HCT116 (cell line): ENCODE data around the gene IGFBP7. TPM values are rescaled to one million over a fixed set of nuclear protein-coding genes. Genes with fewer than 3 reads are reported as not detected.
A peak's percentile ranks its signal among the peaks of the same experiment; 100 is the strongest.

ENCODE experiments used
- ATAC-seq: fragments of 200-7000 bp; cut with Tn5 transposase; 2 replicates; pipeline ENCODE4 v1.9.1; 2020; ENCODE audit warnings: mild to moderate bottlenecking, moderate library complexity
- BruUV-seq: library from RNA; stranded (reverse); fragments of 400-500 nt; replicated peaks from 2 replicates; lab custom pipeline; 2021; lab: Mats Ljungman, UMichigan
- CTCF ChIA-PET: fragments of 300-600 bp; sonication (Branson Sonifier 250); formaldehyde crosslinking; loops from one replicate; lab custom pipeline; 2021; ENCODE audit warnings: antibody characterized with exemption; lab: Charles Lee
- POLR2A ChIA-PET: fragments of 300-600, 350-600 bp; sonication (Branson Sonifier 250); formaldehyde crosslinking; loops from one replicate; lab custom pipeline; 2021; ENCODE audit warnings: antibody characterized with exemption; lab: Charles Lee
- RAD21 ChIA-PET, 2 experiments: fragments of 300-600 bp; sonication (Branson Sonifier 250); formaldehyde crosslinking; loops; one replicate each; lab custom pipeline; 2023; ENCODE audit warnings: low total read pairs in 2 of 2; ENCODE audit not compliant: uncharacterized antibody in 2 of 2, unreplicated experiment in 2 of 2, low non-redundant PET in 1 of 2; lab: Charles Lee
- DNase-seq: peaks from one replicate; pipeline ENCODE4 v3.0.0-alpha.2; 2010; ENCODE audit warnings: low read depth, low spot score
- H2AFZ ChIP-seq: fragments of 200-600 bp; shearing (Covaris generic), sonication (generic); 2 replicates; pipeline ENCODE4 v1.6.1; 2017; ENCODE audit warnings: low read depth, mixed run types, mixed read lengths, antibody characterized with exemption, low read length; ENCODE audit not compliant: poor library complexity, severe bottlenecking
- H3K27ac ChIP-seq: 2 replicates; pipeline ENCODE4 v1.5.1; 2012; ENCODE audit warnings: low read depth, low read length
- H3K27me3 ChIP-seq: fragments of 200-600 bp; sonication (generic); 2 replicates; pipeline ENCODE4 v1.6.1; 2016; ENCODE audit warnings: mixed run types, low read length, mixed read lengths; ENCODE audit not compliant: insufficient read depth
- H3K36me3 ChIP-seq, 2 experiments: fragments of 200-500 bp in 1 of 2; fragments of 200-600 bp in 1 of 2; sonication (Bioruptor generic) in 1 of 2; sonication (generic) in 1 of 2; 2 replicates each; pipeline versions ENCODE4 v1.5.1 to v1.6.1; 2014 to 2016; ENCODE audit warnings: low read length in 2 of 2, inconsistent platforms in 1 of 2, mixed read lengths in 1 of 2, mixed run types in 1 of 2; ENCODE audit not compliant: insufficient read depth in 2 of 2, control insufficient read depth in 1 of 2
- H3K4me1 ChIP-seq, 2 experiments: fragments of 200-600 bp in 1 of 2; sonication (generic) in 1 of 2; 2 replicates each; pipeline versions ENCODE4 v1.5.1 to v1.6.1; 2012 to 2017; ENCODE audit warnings: low read length in 2 of 2, inconsistent platforms in 1 of 2, mild to moderate bottlenecking in 1 of 2, mixed read lengths in 1 of 2, mixed run types in 1 of 2, moderate library complexity in 1 of 2; ENCODE audit not compliant: insufficient read depth in 2 of 2, control insufficient read depth in 1 of 2
- H3K4me2 ChIP-seq: fragments of 200-600 bp; sonication (generic); 2 replicates; pipeline ENCODE4 v1.6.1; 2017; ENCODE audit warnings: mixed run types, low read length, mixed read lengths
- H3K4me3 ChIP-seq, 2 experiments: fragments of 200-600 bp in 1 of 2; sonication (generic) in 1 of 2; replicated peaks in 1 of 2; 2 replicates each; pipeline ENCODE4 v1.5.1; 2011 to 2016; ENCODE audit warnings: low read length in 2 of 2, control low read depth in 1 of 2, low read depth in 1 of 2, mild to moderate bottlenecking in 1 of 2, mixed read lengths in 1 of 2, mixed run types in 1 of 2
- H3K79me2 ChIP-seq: fragments of 200-600 bp; sonication (generic); 2 replicates; pipeline ENCODE4 v1.6.1; 2017; ENCODE audit warnings: mild to moderate bottlenecking, mixed run types, low read length, moderate library complexity, mixed read lengths; ENCODE audit not compliant: insufficient read depth
- H3K9ac ChIP-seq: fragments of 200-600 bp; sonication (generic); 2 replicates; pipeline ENCODE4 v1.6.1; 2016; ENCODE audit warnings: low read length, mixed read lengths
- H3K9me2 ChIP-seq: fragments of 200-600 bp; sonication (generic), shearing (Covaris generic); 2 replicates; pipeline ENCODE4 v1.6.1; 2017; ENCODE audit warnings: mixed run types, mild to moderate bottlenecking, moderate library complexity; ENCODE audit not compliant: insufficient read depth
- H3K9me3 ChIP-seq, 2 experiments: fragments of 200-500 bp in 1 of 2; fragments of 200-600 bp in 1 of 2; sonication (Bioruptor generic) in 1 of 2; sonication (generic) in 1 of 2; 2 replicates each; pipeline ENCODE4 v1.6.1; 2014 to 2017; ENCODE audit warnings: low read length in 2 of 2, mixed read lengths in 2 of 2, inconsistent platforms in 1 of 2, low read depth in 1 of 2, mild to moderate bottlenecking in 1 of 2, mixed run types in 1 of 2, moderate library complexity in 1 of 2; ENCODE audit not compliant: control insufficient read depth in 1 of 2, insufficient read depth in 1 of 2
- H4K20me1 ChIP-seq: fragments of 200-600 bp; sonication (generic), shearing (Covaris generic); 2 replicates; pipeline ENCODE4 v1.6.1; 2017; ENCODE audit warnings: mixed run types, mild to moderate bottlenecking, moderate library complexity; ENCODE audit not compliant: insufficient read depth
- ELF1 ChIP-seq: IDR thresholded peaks from 2 replicates; pipeline ENCODE4 v1.6.1; 2012; ENCODE audit warnings: low read depth, borderline replicate concordance
- EZH2 ChIP-seq: fragments of 200-600 bp; sonication (generic); IDR thresholded peaks from 2 replicates; pipeline ENCODE4 v1.6.1; 2017; ENCODE audit warnings: antibody characterized with exemption, mixed run types
- FOSL1 ChIP-seq: IDR thresholded peaks from 2 replicates; pipeline ENCODE4 v1.6.1; 2012; ENCODE audit warnings: low read depth
- JUND ChIP-seq: IDR thresholded peaks from 2 replicates; pipeline ENCODE4 v1.6.1; 2012
- RAD21 ChIP-seq: IDR thresholded peaks from 2 replicates; pipeline ENCODE4 v1.6.1; 2012; ENCODE audit warnings: low read depth, mild to moderate bottlenecking
- SP1 ChIP-seq: IDR thresholded peaks from 2 replicates; pipeline ENCODE4 v1.6.1; 2012; ENCODE audit warnings: low read depth
- TCF7L2 ChIP-seq: IDR thresholded peaks from 2 replicates; pipeline ENCODE4 v1.7.0; 2011; ENCODE audit warnings: borderline replicate concordance, inconsistent platforms; ENCODE audit not compliant: insufficient read depth, insufficient read length; ENCODE audit errors: extremely low read depth
- YY1 ChIP-seq: IDR thresholded peaks from 2 replicates; pipeline ENCODE4 v1.6.1; 2011; ENCODE audit warnings: low read length, low read depth, moderate library complexity, mild to moderate bottlenecking; ENCODE audit not compliant: insufficient replicate concordance; ENCODE audit errors: extremely low read depth
- ZFX ChIP-seq: fragments of 450-650 bp; IDR thresholded peaks from 2 replicates; pipeline ENCODE4 v1.6.1; 2017
- ZNF274 ChIP-seq: fragments of 200-500 bp; sonication (Bioruptor generic); IDR thresholded peaks from 2 replicates; pipeline ENCODE4 v1.6.1; 2014; ENCODE audit warnings: mild to moderate bottlenecking, low read depth, low read length, inconsistent platforms
- intact Hi-C: fragments of 100-400 bp; cut with micrococcal nuclease; formaldehyde crosslinking; loops from 2 replicates; pipeline ENCODE4 v1.10.0; 2022
- total RNA-seq: library from RNA; stranded (reverse); gene quantifications from one replicate; pipeline ENCODE4 v1.2.1, GENCODE V29; 2021; ENCODE audit not compliant: unreplicated experiment
- TF ChIP-seq, protein P1 (sequence below), 3 experiments: fragments of 200-600 bp in 1 of 3; sonication (generic) in 1 of 3; IDR thresholded peaks in 2 of 3; conservative IDR thresholded peaks in 1 of 3; 2 replicates each; pipeline ENCODE4 v1.5.1; 2012 to 2017; ENCODE audit warnings: low read depth in 2 of 3, low read length in 2 of 3, antibody characterized with exemption in 1 of 3, borderline replicate concordance in 1 of 3, control low read depth in 1 of 3, mild to moderate bottlenecking in 1 of 3, mixed read lengths in 1 of 3, mixed run types in 1 of 3, moderate library complexity in 1 of 3; ENCODE audit not compliant: insufficient read depth in 1 of 3
- TF ChIP-seq, protein P2 (sequence below): IDR thresholded peaks from 2 replicates; pipeline ENCODE4 v1.6.1; 2012; ENCODE audit warnings: low read depth
- TF ChIP-seq, protein P3 (sequence below): IDR thresholded peaks from 2 replicates; pipeline ENCODE4 v1.6.1; 2012

IGFBP7 gene
- total RNA-seq, 1 experiment from 2014 or later = 0.91 TPM

DNA sequence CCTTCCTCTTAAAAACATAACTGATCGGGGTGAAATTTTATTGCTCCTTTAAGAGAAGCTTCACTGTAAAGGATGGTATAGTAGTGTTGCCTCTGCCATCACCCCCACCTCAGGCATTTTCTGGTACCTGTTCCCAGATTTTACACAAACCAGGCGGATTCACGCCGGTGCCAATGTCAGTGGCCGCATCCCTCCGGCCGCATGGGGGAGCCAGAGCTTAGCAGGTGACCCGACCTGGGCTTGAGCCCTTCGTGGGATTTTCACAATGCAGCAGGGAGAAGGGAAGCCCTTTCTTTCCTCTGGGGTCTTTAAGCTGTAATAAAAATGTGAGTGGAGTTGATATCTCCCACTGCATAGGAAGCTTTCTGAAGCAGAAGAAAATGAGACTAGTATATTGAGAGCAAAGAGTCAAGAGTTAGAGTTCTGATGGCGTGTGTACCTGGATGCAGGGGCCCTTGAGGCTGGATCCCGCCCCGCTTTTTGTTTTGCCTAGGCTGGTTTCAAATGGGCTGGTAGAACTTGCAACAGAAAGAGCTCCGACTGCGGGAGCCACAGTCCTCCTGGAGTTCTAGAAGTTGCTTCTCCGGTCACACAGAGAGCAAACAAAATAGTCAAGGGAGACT lies 72.1 kb downstream of the IGFBP7 start (continued):
- TF ChIP-seq ZNF274 (no peak), JUND (no peak), RAD21 (peak; percentile 77), SP1 (no peak), ZFX (no peak)

DNA sequence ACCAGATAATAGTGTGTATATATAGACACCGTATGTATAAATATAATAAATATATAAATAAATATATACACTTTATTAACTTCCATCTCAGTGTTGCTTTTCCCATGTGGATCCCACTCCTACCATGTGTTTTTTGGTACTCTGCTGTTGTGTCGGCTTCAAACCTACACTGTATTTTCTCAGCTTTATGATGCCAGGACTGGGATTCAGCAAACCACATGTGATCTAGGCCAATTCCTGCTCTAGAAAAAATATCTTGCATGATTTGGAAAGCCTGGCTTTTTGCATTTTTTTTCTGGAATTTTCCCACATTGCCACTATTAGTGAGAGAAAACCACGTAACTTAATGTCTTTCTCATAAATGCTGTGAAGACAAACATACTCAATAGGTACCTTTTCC lies 75.7 kb downstream of the IGFBP7 start:
- intact Hi-C loops = no loop called here
- no peaks in the 10 kb centered on the region for H3K27me3 ChIP-seq
- H3K4me2 ChIP-seq = no peak overlapping the region
- POLR2A ChIA-PET = interaction anchor here (2.2 kb wide), 1 partner anchor 57 kb away, joined by 8 read pairs; the partner anchor contains the start of gene NOA1
- H3K27ac ChIP-seq = no peak overlapping the region
- H3K9me2 ChIP-seq = no peaks in the 10 kb centered on the region
- no peak for ATAC-seq
- CTCF ChIA-PET = interaction anchor here (1.4 kb wide), 1 partner anchor 128 kb away, joined by 4 read pairs; no protein-coding TSS in a partner anchor
- H3K9ac ChIP-seq = no peak overlapping the region
- H3K36me3 ChIP-seq = peaks cover 6 to 15% of the 10 kb centered on the region in 2 experiments; a peak in 3 of 4 replicates
- no peaks in the 10 kb centered on the region for H3K79me2 ChIP-seq
- DNase-seq = no peak
- TF ChIP-seq JUND = no peak
- no peak for TF ChIP-seq YY1
- TF ChIP-seq SP1 = no peak
- no peak for TF ChIP-seq EZH2
- no peak for TF ChIP-seq RAD21
- TF ChIP-seq ELF1 = no peak
- TF ChIP-seq, protein P1, sequence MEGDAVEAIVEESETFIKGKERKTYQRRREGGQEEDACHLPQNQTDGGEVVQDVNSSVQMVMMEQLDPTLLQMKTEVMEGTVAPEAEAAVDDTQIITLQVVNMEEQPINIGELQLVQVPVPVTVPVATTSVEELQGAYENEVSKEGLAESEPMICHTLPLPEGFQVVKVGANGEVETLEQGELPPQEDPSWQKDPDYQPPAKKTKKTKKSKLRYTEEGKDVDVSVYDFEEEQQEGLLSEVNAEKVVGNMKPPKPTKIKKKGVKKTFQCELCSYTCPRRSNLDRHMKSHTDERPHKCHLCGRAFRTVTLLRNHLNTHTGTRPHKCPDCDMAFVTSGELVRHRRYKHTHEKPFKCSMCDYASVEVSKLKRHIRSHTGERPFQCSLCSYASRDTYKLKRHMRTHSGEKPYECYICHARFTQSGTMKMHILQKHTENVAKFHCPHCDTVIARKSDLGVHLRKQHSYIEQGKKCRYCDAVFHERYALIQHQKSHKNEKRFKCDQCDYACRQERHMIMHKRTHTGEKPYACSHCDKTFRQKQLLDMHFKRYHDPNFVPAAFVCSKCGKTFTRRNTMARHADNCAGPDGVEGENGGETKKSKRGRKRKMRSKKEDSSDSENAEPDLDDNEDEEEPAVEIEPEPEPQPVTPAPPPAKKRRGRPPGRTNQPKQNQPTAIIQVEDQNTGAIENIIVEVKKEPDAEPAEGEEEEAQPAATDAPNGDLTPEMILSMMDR (IDR thresholded peaks at IDR 0.05 in 2 of 3, conservative IDR thresholded peaks at IDR 0.05 in 1 of 3; ENCODE audit: borderline replicate concordance in 1 of 3, insufficient read depth in 1 of 3, low read depth in 2 of 3, low read length in 2 of 3) = no peak
- TF ChIP-seq, protein P2, sequence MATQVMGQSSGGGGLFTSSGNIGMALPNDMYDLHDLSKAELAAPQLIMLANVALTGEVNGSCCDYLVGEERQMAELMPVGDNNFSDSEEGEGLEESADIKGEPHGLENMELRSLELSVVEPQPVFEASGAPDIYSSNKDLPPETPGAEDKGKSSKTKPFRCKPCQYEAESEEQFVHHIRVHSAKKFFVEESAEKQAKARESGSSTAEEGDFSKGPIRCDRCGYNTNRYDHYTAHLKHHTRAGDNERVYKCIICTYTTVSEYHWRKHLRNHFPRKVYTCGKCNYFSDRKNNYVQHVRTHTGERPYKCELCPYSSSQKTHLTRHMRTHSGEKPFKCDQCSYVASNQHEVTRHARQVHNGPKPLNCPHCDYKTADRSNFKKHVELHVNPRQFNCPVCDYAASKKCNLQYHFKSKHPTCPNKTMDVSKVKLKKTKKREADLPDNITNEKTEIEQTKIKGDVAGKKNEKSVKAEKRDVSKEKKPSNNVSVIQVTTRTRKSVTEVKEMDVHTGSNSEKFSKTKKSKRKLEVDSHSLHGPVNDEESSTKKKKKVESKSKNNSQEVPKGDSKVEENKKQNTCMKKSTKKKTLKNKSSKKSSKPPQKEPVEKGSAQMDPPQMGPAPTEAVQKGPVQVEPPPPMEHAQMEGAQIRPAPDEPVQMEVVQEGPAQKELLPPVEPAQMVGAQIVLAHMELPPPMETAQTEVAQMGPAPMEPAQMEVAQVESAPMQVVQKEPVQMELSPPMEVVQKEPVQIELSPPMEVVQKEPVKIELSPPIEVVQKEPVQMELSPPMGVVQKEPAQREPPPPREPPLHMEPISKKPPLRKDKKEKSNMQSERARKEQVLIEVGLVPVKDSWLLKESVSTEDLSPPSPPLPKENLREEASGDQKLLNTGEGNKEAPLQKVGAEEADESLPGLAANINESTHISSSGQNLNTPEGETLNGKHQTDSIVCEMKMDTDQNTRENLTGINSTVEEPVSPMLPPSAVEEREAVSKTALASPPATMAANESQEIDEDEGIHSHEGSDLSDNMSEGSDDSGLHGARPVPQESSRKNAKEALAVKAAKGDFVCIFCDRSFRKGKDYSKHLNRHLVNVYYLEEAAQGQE = no peak
- TF ChIP-seq FOSL1 = no peak
- no peak for TF ChIP-seq ZFX
- TF ChIP-seq, protein P3, sequence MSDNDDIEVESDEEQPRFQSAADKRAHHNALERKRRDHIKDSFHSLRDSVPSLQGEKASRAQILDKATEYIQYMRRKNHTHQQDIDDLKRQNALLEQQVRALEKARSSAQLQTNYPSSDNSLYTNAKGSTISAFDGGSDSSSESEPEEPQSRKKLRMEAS = no peak
- TF ChIP-seq TCF7L2 = no peak
- BruUV-seq = no TSS peak
- no peaks in the 10 kb centered on the region for H3K9me3 ChIP-seq
- no peak overlapping the region for H2AFZ ChIP-seq
- H4K20me1 ChIP-seq = 0 out of 2 replicates have a peak, but pooled peaks cover 3% of the 10 kb centered on the region
- H3K4me3 ChIP-seq = no peak overlapping the region
- H3K4me1 ChIP-seq = 0 out of 4 replicates have a peak, but pooled peaks cover 3 to 4% of the 10 kb centered on the region in 2 experiments
- RAD21 ChIA-PET = no interaction called here
